ENCODE results near the gene GPS2. TPM values are rescaled to one million over a fixed set of nuclear protein-coding genes. Genes with fewer than 3 reads are reported as not detected.

GPS2 gene
- total RNA-seq, 1 experiment from 2014 or later, result 62.6 TPM

- no CpG with 5 or more reads among the region's 7 CpGs for WGBS (ENCODE audit: extremely low coverage, insufficient read length, low lambda C conversion rate)
- Histone ChIP-seq H3K27me3 (ENCODE audit: insufficient read depth, low read length) (no peaks in the 10 kb centered on the region), H2BK12ac (ENCODE audit: insufficient read length, low read depth, low read length) (no peak overlapping the region), H3K4ac (ENCODE audit: low read depth, low read length) (no peak overlapping the region), H3K23me2 (ENCODE audit: insufficient read length, low read depth, low read length, poor library complexity, severe bottlenecking) (peaks cover 9% of the 10 kb centered on the region), H2BK15ac (ENCODE audit: low read depth, low read length) (no peak overlapping the region), H3T11ph (ENCODE audit: low read length) (no peak overlapping the region), H3K23ac (ENCODE audit: insufficient read length, low read depth, low read length) (no peak overlapping the region), H3K56ac (ENCODE audit: insufficient read length, low read depth, low read length) (no peak overlapping the region), H3K27ac (ENCODE audit: insufficient read length, low read depth, low read length) (no peak overlapping the region), H3K9me3 (ENCODE audit: control insufficient read depth, low read depth, low read length) (no peaks in the 10 kb centered on the region), H3K4me2 (ENCODE audit: insufficient read depth, insufficient read length, low read length) (no peak overlapping the region), H4K91ac (ENCODE audit: insufficient read length, low read depth, low read length) (no peak overlapping the region), H3K18ac (ENCODE audit: insufficient read length, low read depth, low read length) (no peak overlapping the region), H3K9ac (ENCODE audit: extremely low read depth, insufficient read length, low read length) (no peak overlapping the region), H2AFZ (ENCODE audit: low read length) (no peak overlapping the region), H2AK5ac (ENCODE audit: insufficient read length, low read length) (no peak overlapping the region), H4K20me1 (ENCODE audit: control insufficient read depth, insufficient read depth, insufficient read length) (no peaks in the 10 kb centered on the region), H4K8ac (replicated peaks; ENCODE audit: insufficient read length, low read depth, low read length) (no peak overlapping the region), H3K4me1 (ENCODE audit: insufficient read depth, low read length) (peaks cover 2% of the 10 kb centered on the region; the same call in 1 of the 2 replicates), H3K79me1 (ENCODE audit: insufficient read depth, low read depth, low read length, poor library complexity, severe bottlenecking) (no peaks in the 10 kb centered on the region), H3K79me2 (ENCODE audit: insufficient read depth, low read length) (peaks cover 11% of the 10 kb centered on the region), H2BK120ac (ENCODE audit: low read depth, low read length, poor library complexity, severe bottlenecking) (no peak overlapping the region), H3K14ac (ENCODE audit: insufficient read depth, low read length) (no peak overlapping the region), H4K5ac (ENCODE audit: insufficient read length, low read depth, low read length) (no peak overlapping the region), H2BK5ac (ENCODE audit: insufficient read length, low read length) (no peak overlapping the region), H2BK20ac (ENCODE audit: low read depth, low read length, poor library complexity, severe bottlenecking) (no peak overlapping the region)
- H3K27ac Mint-ChIP-seq, result no peak overlapping the region
- no peak for DNase-seq
- no peak for TF ChIP-seq CTCF (conservative IDR thresholded peaks at IDR 0.05)
- peaks cover 8% of the 10 kb centered on the region in 2 experiments for H3K4me1 Mint-ChIP-seq
- peaks cover 12% of the 10 kb centered on the region for H3K27me3 Mint-ChIP-seq (ENCODE audit: low read depth)
- no peak overlapping the region for H3K4me3 Mint-ChIP-seq
- peaks cover 0 to 6% of the 10 kb centered on the region in 2 experiments; a peak in 1 of 5 replicates for H3K9me3 Mint-ChIP-seq
- H3K36me3 Mint-ChIP-seq (ENCODE audit: insufficient read depth in 1 of 3, low read depth in 3 of 3), result peaks cover 2 to 10% (median 7%) of the 10 kb centered on the region in 3 experiments; a peak in 6 of 7 replicates
Measured at GRCh38 chr17:7304179-7304578, 11.0 kb downstream of the GPS2 start.

All from H9 (cell line).